OCI-LY1 (cell line): Measurements from ENCODE around the gene VAV2.

Source experiments
- H2AFZ ChIP-seq: fragments of 200-600 bp; sonication (generic), shearing (Covaris generic); 2 replicates; pipeline ENCODE4 v1.6.0; 2014; ENCODE audit warnings: antibody characterized with exemption, mild to moderate bottlenecking, low read length
- H3F3A ChIP-seq: fragments of 200-600 bp; sonication (generic), shearing (Covaris generic); 2 replicates; pipeline ENCODE4 v1.6.0; 2014; ENCODE audit warnings: mild to moderate bottlenecking, antibody characterized with exemption, low read length, moderate library complexity; ENCODE audit not compliant: insufficient read depth
- H3K27ac ChIP-seq: fragments of 200-600 bp; sonication (generic); 2 replicates; pipeline ENCODE4 v1.5.1; 2014; ENCODE audit warnings: low read length, mixed run types, mild to moderate bottlenecking, low read depth; ENCODE audit not compliant: poor library complexity, severe bottlenecking
- H3K27me3 ChIP-seq: fragments of 200-600 bp; sonication (generic); 2 replicates; pipeline ENCODE4 v1.6.0; 2014; ENCODE audit warnings: antibody characterized with exemption, mild to moderate bottlenecking, low read length, moderate library complexity; ENCODE audit not compliant: insufficient read depth
- H3K36me3 ChIP-seq: fragments of 200-600 bp; sonication (generic); 2 replicates; pipeline ENCODE4 v1.6.1; 2014; ENCODE audit warnings: mild to moderate bottlenecking, antibody characterized with exemption, low read length, moderate library complexity, mixed read lengths; ENCODE audit not compliant: insufficient read depth
- H3K4me1 ChIP-seq: fragments of 200-600 bp; sonication (generic); 2 replicates; pipeline ENCODE4 v1.5.1; 2014; ENCODE audit warnings: mild to moderate bottlenecking, low read length, moderate library complexity; ENCODE audit not compliant: insufficient read depth, severe bottlenecking
- H3K4me2 ChIP-seq: fragments of 200-600 bp; sonication (generic), shearing (Covaris generic); 2 replicates; pipeline ENCODE4 v1.6.1; 2014; ENCODE audit warnings: low read length
- H3K4me3 ChIP-seq: fragments of 200-600 bp; sonication (generic); 2 replicates; pipeline ENCODE4 v1.5.1; 2014; ENCODE audit warnings: low read length, low read depth, mild to moderate bottlenecking, mixed read lengths; ENCODE audit not compliant: poor library complexity, severe bottlenecking
- H3K79me2 ChIP-seq: fragments of 200-600 bp; shearing (Covaris generic); 2 replicates; pipeline ENCODE4 v1.6.1; 2016; ENCODE audit warnings: mixed run types, low read length, mixed read lengths; ENCODE audit not compliant: insufficient read depth
- H3K9ac ChIP-seq: fragments of 200-600 bp; sonication (generic), shearing (Covaris generic); 2 replicates; pipeline ENCODE4 v1.6.1; 2014; ENCODE audit warnings: mild to moderate bottlenecking, low read length, mixed read lengths
- H3K9me2 ChIP-seq: fragments of 200-600 bp; sonication (generic), shearing (Covaris generic); 2 replicates; pipeline ENCODE4 v1.6.1; 2014; ENCODE audit warnings: low read depth, mild to moderate bottlenecking, low read length, mixed read lengths
- H3K9me3 ChIP-seq: fragments of 200-600 bp; shearing (Covaris generic); 2 replicates; pipeline ENCODE4 v1.6.1; 2014; ENCODE audit warnings: low read length, mixed read lengths
- H4K20me1 ChIP-seq: fragments of 200-600 bp; sonication (generic), shearing (Covaris generic); 2 replicates; pipeline ENCODE4 v1.6.0; 2016; ENCODE audit warnings: mild to moderate bottlenecking, low read length; ENCODE audit not compliant: insufficient read depth
- EZH2 ChIP-seq: fragments of 200-600 bp; sonication (generic), shearing (Covaris generic); IDR thresholded peaks from 2 replicates; pipeline ENCODE4 v1.8.0; 2017; ENCODE audit warnings: borderline replicate concordance, mixed run types, mild to moderate bottlenecking, antibody characterized with exemption, low read length, moderate library complexity, mixed read lengths
- TF ChIP-seq, protein P1 (sequence below): fragments of 200-600 bp; sonication (generic), shearing (Covaris generic); IDR thresholded peaks from 2 replicates; pipeline ENCODE4 v1.5.1; 2017; ENCODE audit warnings: mild to moderate bottlenecking, antibody characterized with exemption, low read length, moderate library complexity, mixed read lengths

The VAV2 gene

GRCh38 chr9:133986774-133987445 is 5.2 kb downstream of the VAV2 start:
- Histone ChIP-seq H3K27me3 (no peaks in the 10 kb centered on the region), H3K4me2 (no peak overlapping the region), H4K20me1 (no peaks in the 10 kb centered on the region), H3K36me3 (no peaks in the 10 kb centered on the region), H3K79me2 (no peaks in the 10 kb centered on the region), H3K9ac (no peak overlapping the region), H3K9me3 (no peaks in the 10 kb centered on the region), H3K9me2 (no peaks in the 10 kb centered on the region), H3K4me1 (no peaks in the 10 kb centered on the region), H3K4me3 (no peak overlapping the region), H2AFZ (no peak overlapping the region), H3K27ac (no peak overlapping the region), H3F3A (no peaks in the 10 kb centered on the region)
- TF ChIP-seq, protein P1, sequence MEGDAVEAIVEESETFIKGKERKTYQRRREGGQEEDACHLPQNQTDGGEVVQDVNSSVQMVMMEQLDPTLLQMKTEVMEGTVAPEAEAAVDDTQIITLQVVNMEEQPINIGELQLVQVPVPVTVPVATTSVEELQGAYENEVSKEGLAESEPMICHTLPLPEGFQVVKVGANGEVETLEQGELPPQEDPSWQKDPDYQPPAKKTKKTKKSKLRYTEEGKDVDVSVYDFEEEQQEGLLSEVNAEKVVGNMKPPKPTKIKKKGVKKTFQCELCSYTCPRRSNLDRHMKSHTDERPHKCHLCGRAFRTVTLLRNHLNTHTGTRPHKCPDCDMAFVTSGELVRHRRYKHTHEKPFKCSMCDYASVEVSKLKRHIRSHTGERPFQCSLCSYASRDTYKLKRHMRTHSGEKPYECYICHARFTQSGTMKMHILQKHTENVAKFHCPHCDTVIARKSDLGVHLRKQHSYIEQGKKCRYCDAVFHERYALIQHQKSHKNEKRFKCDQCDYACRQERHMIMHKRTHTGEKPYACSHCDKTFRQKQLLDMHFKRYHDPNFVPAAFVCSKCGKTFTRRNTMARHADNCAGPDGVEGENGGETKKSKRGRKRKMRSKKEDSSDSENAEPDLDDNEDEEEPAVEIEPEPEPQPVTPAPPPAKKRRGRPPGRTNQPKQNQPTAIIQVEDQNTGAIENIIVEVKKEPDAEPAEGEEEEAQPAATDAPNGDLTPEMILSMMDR, result no peak
- no peak for TF ChIP-seq EZH2

- no peak overlapping the region for H3K9ac ChIP-seq
- no peak overlapping the region for H3K4me3 ChIP-seq
- no peaks in the 10 kb centered on the region for H3K27me3 ChIP-seq
- H3K9me2 ChIP-seq, result no peaks in the 10 kb centered on the region
- TF ChIP-seq, protein P1, result no peak
- TF ChIP-seq EZH2, result no peak
- no peaks in the 10 kb centered on the region for H3K36me3 ChIP-seq
- no peaks in the 10 kb centered on the region for H4K20me1 ChIP-seq
- H3K79me2 ChIP-seq, result no peaks in the 10 kb centered on the region
- H3K9me3 ChIP-seq, result no peaks in the 10 kb centered on the region
- no peaks in the 10 kb centered on the region for H3K4me1 ChIP-seq
- H2AFZ ChIP-seq, result no peak overlapping the region
- H3K27ac ChIP-seq, result no peak overlapping the region
- H3F3A ChIP-seq, result no peaks in the 10 kb centered on the region
- no peak overlapping the region for H3K4me2 ChIP-seq
Measured at GRCh38 chr9:133986061-133986460, 6.1 kb downstream of the VAV2 start.

DNA sequence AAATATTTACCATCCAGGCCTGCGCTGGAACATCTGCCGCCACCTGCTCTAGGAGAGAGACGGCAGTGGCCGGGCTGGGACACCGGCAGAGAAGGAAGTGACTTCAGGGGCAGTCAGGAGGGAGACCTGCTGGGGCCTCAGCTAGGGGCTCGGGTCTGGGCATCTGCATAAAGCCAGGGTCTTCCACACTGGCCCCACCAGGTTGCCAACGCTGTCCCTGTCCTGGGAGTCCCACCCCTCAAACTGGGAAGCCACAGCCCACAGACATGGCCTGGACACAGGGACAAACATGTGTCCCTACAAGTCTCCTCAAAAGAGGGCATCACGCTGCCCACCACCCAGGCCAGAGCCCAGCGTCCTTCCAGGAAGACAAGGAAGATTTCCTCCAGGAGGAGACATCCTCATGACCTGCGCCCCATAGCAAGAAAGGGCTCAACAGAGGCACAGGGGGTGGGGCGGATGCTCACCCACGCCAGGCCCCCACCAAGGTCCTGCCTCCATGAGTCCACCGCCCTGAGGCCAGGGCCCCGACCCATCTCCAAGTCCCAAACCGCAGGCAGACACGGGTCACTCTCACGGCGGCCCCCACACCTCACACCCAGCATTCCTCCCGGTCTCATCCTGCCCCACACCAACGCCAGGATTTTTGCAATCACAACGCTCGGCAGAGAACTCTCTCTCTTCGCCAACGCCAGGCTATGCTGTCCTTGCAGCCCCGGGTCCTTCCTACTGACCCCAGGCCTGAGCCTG is 9.0 kb downstream of the VAV2 start:
- no peaks in the 10 kb centered on the region for H3K79me2 ChIP-seq
- no peak overlapping the region for H3K4me2 ChIP-seq
- H4K20me1 ChIP-seq, result no peaks in the 10 kb centered on the region
- H3K4me1 ChIP-seq, result no peaks in the 10 kb centered on the region
- TF ChIP-seq, protein P1, result no peak
- no peak for TF ChIP-seq EZH2
- H3K9me3 ChIP-seq, result no peaks in the 10 kb centered on the region
- no peak overlapping the region for H2AFZ ChIP-seq
- H3K4me3 ChIP-seq, result no peak overlapping the region
- H3K36me3 ChIP-seq, result no peaks in the 10 kb centered on the region
- H3K27me3 ChIP-seq, result peaks cover 10% of the 10 kb centered on the region; the same call in 1 of the 2 replicates
- H3K27ac ChIP-seq, result no peak overlapping the region
- no peak overlapping the region for H3K9ac ChIP-seq
- H3F3A ChIP-seq, result no peaks in the 10 kb centered on the region
- no peaks in the 10 kb centered on the region for H3K9me2 ChIP-seq
